ENCODE measurements around the gene ALAS1. TPM values are rescaled to one million over a fixed set of nuclear protein-coding genes. Genes with fewer than 3 reads are reported as not detected.

The ALAS1 gene
- total and polyA plus RNA-seq, 2 of the 13 experiments (the other 11 are each of a cell fraction or from before 2014, with no cell fraction given), result 36.0 to 43.2 TPM

GRCh38 chr3:52210550-52211046 lies 12.6 kb downstream of the ALAS1 start (continued):
- TF ChIP-seq THYN1 (CRISPR knock-in tag; IDR thresholded peaks at IDR 0.05; ENCODE audit: borderline replicate concordance, low read depth) (no peak), KDM5A (IDR thresholded peaks at IDR 0.05; ENCODE audit: borderline replicate concordance, low read length) (no peak), NR1H2 (CRISPR knock-in tag; IDR thresholded peaks at IDR 0.05; ENCODE audit: borderline replicate concordance, low read depth) (no peak), FOXK1 (CRISPR knock-in tag; IDR thresholded peaks at IDR 0.05; ENCODE audit: borderline replicate concordance, low read depth) (peak; percentile 92; the same call in 1 of the 2 replicates), SALL1 (CRISPR knock-in tag; IDR thresholded peaks at IDR 0.05) (peak; percentile 80), SNAPC2 (CRISPR knock-in tag; IDR thresholded peaks at IDR 0.05) (peak; percentile 84; the same call in 1 of the 2 replicates), JUN (CRISPR knock-in tag; IDR thresholded peaks at IDR 0.05) (peak; percentile 88), TFDP1 (CRISPR knock-in tag; IDR thresholded peaks at IDR 0.05; ENCODE audit: borderline replicate concordance) (peak; percentile 36; the same call in 1 of the 2 replicates), PATZ1 (CRISPR knock-in tag; IDR thresholded peaks at IDR 0.05) (peak; percentile 73), RAD51 (IDR thresholded peaks at IDR 0.05; ENCODE audit: borderline replicate concordance) (no peak), TMF1 (CRISPR knock-in tag; IDR thresholded peaks at IDR 0.05; ENCODE audit: low read depth) (no peak), ZFP1 (CRISPR knock-in tag; IDR thresholded peaks at IDR 0.05) (peak; percentile 67; the same call in 1 of the 2 replicates), DNMT3B (CRISPR knock-in tag; conservative IDR thresholded peaks at IDR 0.05) (peak; percentile 52; the same call in 1 of the 2 replicates), ZNF589 (CRISPR knock-in tag; conservative IDR thresholded peaks at IDR 0.05) (0 out of 2 replicates have a peak, but pooled peaks have one; percentile 55), NAIF1 (CRISPR knock-in tag; IDR thresholded peaks at IDR 0.05; ENCODE audit: borderline replicate concordance) (no peak), RORA (CRISPR knock-in tag; IDR thresholded peaks at IDR 0.05) (no peak), SOX5 (CRISPR knock-in tag; IDR thresholded peaks at IDR 0.05; ENCODE audit: borderline replicate concordance) (peak; percentile 87), ZBTB46 (CRISPR knock-in tag; IDR thresholded peaks at IDR 0.05; ENCODE audit: borderline replicate concordance) (no peak), NR2F1 (CRISPR knock-in tag; IDR thresholded peaks at IDR 0.05) (peak in 1 of 2 experiments; percentile 61; a peak in 2 of 4 replicates), CBFB (CRISPR knock-in tag; IDR thresholded peaks at IDR 0.05) (peak; percentile 56; the same call in 1 of the 2 replicates), MXI1 (IDR thresholded peaks at IDR 0.05; ENCODE audit: borderline replicate concordance, low read depth, low read length) (no peak), ZNF605 (CRISPR knock-in tag; IDR thresholded peaks at IDR 0.05) (0 out of 2 replicates have a peak, but pooled peaks have one; percentile 55), ZNF362 (CRISPR knock-in tag; IDR thresholded peaks at IDR 0.05; ENCODE audit: borderline replicate concordance) (peak; percentile 99), ZNF34 (CRISPR knock-in tag; IDR thresholded peaks at IDR 0.05; ENCODE audit: borderline replicate concordance) (0 out of 2 replicates have a peak, but pooled peaks have one; percentile 49)

Data from HepG2 (cell line).